ENCODE data around the gene RMC1.
"Not testable (repeated sequence)": the region's sequence is repeated elsewhere in the genome, so short reads cannot be mapped to it uniquely, and the experiment has no call there.

DNA sequence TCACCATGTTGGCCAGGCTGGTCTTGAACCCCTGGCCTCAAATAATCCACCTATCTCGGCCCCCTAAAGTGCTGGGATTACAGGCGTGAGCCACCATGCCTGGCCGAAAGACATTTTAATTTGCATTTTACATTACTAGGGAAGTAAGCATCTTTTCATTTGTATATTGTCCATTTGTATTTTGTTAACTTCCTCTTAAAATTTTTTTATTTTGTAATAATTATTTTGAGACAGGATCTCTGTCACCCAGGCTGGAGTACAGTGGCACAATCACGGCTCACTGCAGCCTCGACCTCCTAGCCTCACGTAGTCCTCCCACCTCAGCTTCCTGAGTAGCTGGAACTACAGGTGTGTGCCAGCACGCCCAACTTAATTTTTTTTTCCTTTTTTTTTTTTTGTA lies 8.9 kb downstream of the RMC1 start:
- TF ChIP-seq CTCF, POLR2AphosphoS5, EP300, POLR2A (IDR thresholded peaks at IDR 0.05): not testable (repeated sequence)

Data from sigmoid colon (tissue), 4 donors.